Bronchus fibroblast of lung (primary cell): ENCODE results near the gene CCL7. TPM values are rescaled to one million over a fixed set of nuclear protein-coding genes. Genes with fewer than 3 reads are reported as not detected.

Experiments used
- total RNA-seq: library from RNA; depleted of rRNA; stranded (reverse); fragments of >200 nt; gene quantifications from 2 replicates; pipeline ENCODE4 v1.2.3, GENCODE V29; 2015

The CCL7 gene
- not detected in 2 replicates for total RNA-seq

GRCh38 chr17:34269969-34270368 lies at the start of gene CCL7:
CCL7 (plus strand) TSS chr17:34270221; CDS start chr17:34270291, 70 bp downstream.

GRCh38 chr17:34254651-34255380 lies 15.2 kb upstream of the CCL7 start, which contains the start of gene CCL2:
CCL2 (plus strand) TSS chr17:34255285; CDS start chr17:34255350, 65 bp downstream.

GRCh38 chr17:34285286-34285792 lies 15.3 kb downstream of the CCL7 start, which contains the start of gene CCL11:
CCL11 (plus strand) TSS chr17:34285742; CDS start chr17:34285809, 67 bp downstream.

GRCh38 chr17:34319039-34319483 lies 49.0 kb downstream of the CCL7 start, which contains the start of gene CCL8:
CCL8 (plus strand) TSS chr17:34319435; CDS start chr17:34319502, 67 bp downstream.

Other genes starting within 250 kb of the CCL7 start
- 4.2 and 6.7 TPM in 2 replicates for gene CCL2, start 14.9 kb upstream of the CCL7 start, total RNA-seq
- not detected in 2 replicates for gene CCL11, start 15.5 kb downstream of the CCL7 start, total RNA-seq
- not detected in 2 replicates for gene CCL8, start 49.2 kb downstream of the CCL7 start, total RNA-seq
- gene CCL13, start 86.3 kb downstream of the CCL7 start, total RNA-seq: not detected in 2 replicates
- gene CCL1, start 93.0 kb downstream of the CCL7 start, total RNA-seq: not detected in 2 replicates